Hepatocyte (in vitro differentiated cells): ENCODE results near the gene CALCB.

Experiments
- EZH2 ChIP-seq: fragments of 200-600 bp; sonication (generic); IDR thresholded peaks from 2 replicates; pipeline ENCODE4 v1.6.1; 2016; ENCODE audit warnings: antibody characterized with exemption, mild to moderate bottlenecking, borderline replicate concordance
- TF ChIP-seq, protein P1 (sequence below): fragments of 200-600 bp; sonication (generic); IDR thresholded peaks from 2 replicates; pipeline ENCODE4 v1.5.1; 2016; ENCODE audit warnings: antibody characterized with exemption, mild to moderate bottlenecking; ENCODE audit not compliant: poor library complexity

GRCh38 chr11:15053191-15053685, 20.2 kb upstream of the CALCB start:
- TF ChIP-seq, protein P1, sequence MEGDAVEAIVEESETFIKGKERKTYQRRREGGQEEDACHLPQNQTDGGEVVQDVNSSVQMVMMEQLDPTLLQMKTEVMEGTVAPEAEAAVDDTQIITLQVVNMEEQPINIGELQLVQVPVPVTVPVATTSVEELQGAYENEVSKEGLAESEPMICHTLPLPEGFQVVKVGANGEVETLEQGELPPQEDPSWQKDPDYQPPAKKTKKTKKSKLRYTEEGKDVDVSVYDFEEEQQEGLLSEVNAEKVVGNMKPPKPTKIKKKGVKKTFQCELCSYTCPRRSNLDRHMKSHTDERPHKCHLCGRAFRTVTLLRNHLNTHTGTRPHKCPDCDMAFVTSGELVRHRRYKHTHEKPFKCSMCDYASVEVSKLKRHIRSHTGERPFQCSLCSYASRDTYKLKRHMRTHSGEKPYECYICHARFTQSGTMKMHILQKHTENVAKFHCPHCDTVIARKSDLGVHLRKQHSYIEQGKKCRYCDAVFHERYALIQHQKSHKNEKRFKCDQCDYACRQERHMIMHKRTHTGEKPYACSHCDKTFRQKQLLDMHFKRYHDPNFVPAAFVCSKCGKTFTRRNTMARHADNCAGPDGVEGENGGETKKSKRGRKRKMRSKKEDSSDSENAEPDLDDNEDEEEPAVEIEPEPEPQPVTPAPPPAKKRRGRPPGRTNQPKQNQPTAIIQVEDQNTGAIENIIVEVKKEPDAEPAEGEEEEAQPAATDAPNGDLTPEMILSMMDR, result no peak
- TF ChIP-seq EZH2, result no peak
